Measurements from ENCODE around the gene EPAS1.
A peak's percentile ranks its signal among the peaks of the same experiment; 100 is the strongest.

Gene EPAS1

GRCh38 chr2:46274586-46274985 lies 22.6 kb upstream of the EPAS1 start:
- DNase-seq = no peak

- DNase-seq = no peak
These were observed 21.2 kb upstream of the EPAS1 start for GRCh38 chr2:46275995-46276394.

- DNase-seq = no peak
These were observed 20.6 kb upstream of the EPAS1 start for GRCh38 chr2:46276642-46277041.

- no peak for DNase-seq
These were observed 19.6 kb upstream of the EPAS1 start for GRCh38 chr2:46277431-46278190.

GRCh38 chr2:46278952-46279351 lies 18.3 kb upstream of the EPAS1 start:
- DNase-seq = no peak

GRCh38 chr2:46281939-46282338 lies 15.3 kb upstream of the EPAS1 start:
- DNase-seq = no peak

GRCh38 chr2:46283693-46284092 lies 13.5 kb upstream of the EPAS1 start:
- no peak for DNase-seq

GRCh38 chr2:46284260-46284659 lies 12.9 kb upstream of the EPAS1 start:
- no peak for DNase-seq

- DNase-seq = no peak
These were observed 12.4 kb upstream of the EPAS1 start for GRCh38 chr2:46284796-46285195.

GRCh38 chr2:46286715-46287114 lies 10.5 kb upstream of the EPAS1 start:
- DNase-seq = no peak

GRCh38 chr2:46290078-46290477 lies 7.1 kb upstream of the EPAS1 start:
- no peak for DNase-seq

- no peak for DNase-seq
These were observed 3.7 kb upstream of the EPAS1 start for GRCh38 chr2:46293466-46293865.

- DNase-seq = no peak
These were observed 2.9 kb upstream of the EPAS1 start for GRCh38 chr2:46294176-46294836.

GRCh38 chr2:46296216-46296839 lies 879 bp upstream of the EPAS1 start:
- DNase-seq = no peak

- peak; percentile 31 for DNase-seq
These were observed 502 bp downstream of the EPAS1 start for GRCh38 chr2:46297546-46298271.

GRCh38 chr2:46298272-46298521 lies 990 bp downstream of the EPAS1 start:
- no peak for DNase-seq

- DNase-seq = no peak
These were observed 1.5 kb downstream of the EPAS1 start for GRCh38 chr2:46298522-46299353.

GRCh38 chr2:46299365-46300263 lies 2.4 kb downstream of the EPAS1 start:
- no peak for DNase-seq

GRCh38 chr2:46300406-46300832 lies 3.2 kb downstream of the EPAS1 start:
- DNase-seq = no peak

- DNase-seq = no peak
These were observed 4.9 kb downstream of the EPAS1 start for GRCh38 chr2:46302005-46302695.

GRCh38 chr2:46303233-46303632 lies 6.0 kb downstream of the EPAS1 start:
- DNase-seq = no peak

Data from NCI-H2171 (cell line).